Measurements from ENCODE around the gene FAM90A26.
"Not testable (repeated sequence)": the region's sequence is repeated elsewhere in the genome, so short reads cannot be mapped to it uniquely, and the experiment has no call there.

FAM90A26 gene

DNA sequence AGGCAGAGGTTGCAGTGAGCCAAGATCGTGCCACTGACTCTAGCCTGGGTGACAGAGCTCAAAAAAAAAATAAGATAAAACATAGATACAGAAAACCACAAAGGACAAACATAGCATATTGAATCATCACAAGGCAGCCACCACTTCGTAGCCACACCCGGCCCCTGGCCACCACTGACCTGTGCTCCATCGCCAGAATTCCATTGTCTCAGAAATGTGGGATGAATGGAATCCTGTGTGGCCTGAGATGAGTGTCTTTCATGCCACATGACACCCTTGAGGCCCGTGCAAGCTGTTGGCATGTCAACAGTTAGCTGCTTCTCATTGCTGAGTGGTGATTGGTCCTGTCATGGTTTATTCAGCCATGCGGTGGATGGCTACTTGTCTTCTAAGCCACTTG is 10.2 kb upstream of the FAM90A26 start:
- not testable (repeated sequence) for DNase-seq

DNA sequence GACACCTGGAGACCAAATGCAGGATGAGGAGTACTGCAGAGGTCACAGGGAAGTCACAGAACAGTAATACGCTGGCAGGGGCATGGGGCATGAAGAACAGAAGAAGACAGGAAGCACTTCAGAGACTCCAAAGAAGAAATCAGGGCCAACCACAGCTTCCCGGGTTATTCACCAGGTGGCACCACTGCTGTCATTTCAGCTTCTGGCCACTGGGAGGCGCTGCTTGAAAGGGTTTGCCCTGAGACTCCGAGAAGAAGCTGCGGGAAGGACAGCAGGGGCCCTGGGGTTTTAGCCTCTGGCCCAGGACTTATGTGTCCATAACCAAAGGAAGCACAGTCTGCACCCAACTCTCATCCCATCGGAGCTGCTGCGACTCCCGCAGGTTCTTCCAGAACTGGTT is 4.2 kb upstream of the FAM90A26 start:
- peak; percentile 6 for DNase-seq

DNA sequence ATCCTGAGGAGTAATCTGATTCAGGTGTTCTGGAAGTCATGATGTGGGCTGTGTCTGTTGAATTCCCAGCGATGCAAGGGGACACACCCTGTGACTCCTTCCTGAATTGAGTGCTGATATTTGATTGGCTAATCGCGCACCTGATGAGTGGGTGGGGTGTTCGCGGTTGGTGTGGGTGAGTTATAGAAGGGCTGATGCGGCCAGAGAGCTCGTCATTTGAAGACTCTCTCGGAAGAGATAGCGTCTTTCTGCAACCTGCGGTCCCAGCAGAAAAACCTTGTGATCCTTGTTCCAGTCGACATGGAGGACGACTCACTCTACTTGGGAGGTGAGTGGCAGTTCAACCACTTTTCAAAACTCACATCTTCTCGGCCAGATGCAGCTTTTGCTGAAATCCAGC is 40.1 kb downstream of the FAM90A26 start, which contains the start of gene USP17L10:
TSS of gene USP17L10 (plus strand) at position 301 of the 400 bp plus-strand sequence. CDS start at position 301, 0 bp downstream.
- not testable (repeated sequence) for DNase-seq

DNA sequence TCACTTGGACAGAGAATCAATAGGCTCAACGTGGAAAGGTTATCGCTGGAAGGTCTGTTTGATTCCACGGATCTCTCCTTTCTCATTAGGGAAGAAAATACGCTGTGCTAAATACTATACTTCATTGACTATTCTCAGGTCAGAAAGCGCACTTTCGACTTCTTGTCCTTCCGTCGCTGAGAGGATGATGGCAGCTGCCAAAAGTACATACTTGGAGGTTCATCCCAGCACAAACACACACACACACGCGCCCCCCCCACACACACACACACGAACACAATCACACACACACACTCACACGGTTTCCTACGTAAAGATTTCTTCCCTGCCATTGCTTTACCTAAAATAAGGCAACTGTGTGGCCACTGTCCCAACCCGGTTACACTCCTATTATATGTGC is 44.5 kb downstream of the FAM90A26 start:
- not testable (repeated sequence) for DNase-seq

DNA sequence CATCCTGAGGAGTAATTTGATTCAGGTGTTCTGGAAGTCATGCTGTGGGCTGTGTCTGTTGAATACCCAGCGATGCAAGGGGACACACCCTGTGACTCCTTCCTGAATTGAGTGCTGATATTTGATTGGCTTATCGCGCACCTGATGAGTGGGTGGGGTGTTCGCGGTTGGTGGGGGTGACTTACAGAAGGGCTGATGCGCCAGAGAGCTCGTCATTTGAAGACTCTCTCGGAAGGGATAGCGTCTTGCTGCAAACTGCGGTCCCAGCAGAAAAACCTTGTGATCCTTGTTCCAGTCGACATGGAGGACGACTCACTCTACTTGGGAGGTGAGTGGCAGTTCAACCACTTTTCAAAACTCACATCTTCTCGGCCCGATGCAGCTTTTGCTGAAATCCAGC is 44.9 kb downstream of the FAM90A26 start, which contains the start of gene USP17L11:
TSS of gene USP17L11 (plus strand) at position 301 of the 400 bp plus-strand sequence. CDS start at position 301, 0 bp downstream.
- DNase-seq: not testable (repeated sequence)

DNA sequence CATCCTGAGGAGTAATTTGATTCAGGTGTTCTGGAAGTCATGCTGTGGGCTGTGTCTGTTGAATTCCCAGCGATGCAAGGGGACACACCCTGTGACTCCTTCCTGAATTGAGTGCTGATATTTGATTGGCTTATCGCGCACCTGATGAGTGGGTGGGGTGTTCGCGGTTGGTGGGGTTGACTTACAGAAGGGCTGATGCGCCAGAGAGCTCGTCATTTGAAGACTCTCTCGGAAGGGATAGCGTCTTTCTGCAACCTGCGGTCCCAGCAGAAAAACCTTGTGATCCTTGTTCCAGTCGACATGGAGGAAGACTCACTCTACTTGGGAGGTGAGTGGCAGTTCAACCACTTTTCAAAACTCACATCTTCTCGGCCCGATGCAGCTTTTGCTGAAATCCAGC is 49.6 kb downstream of the FAM90A26 start, which contains the start of gene USP17L12:
TSS of gene USP17L12 (plus strand) at position 301 of the 400 bp plus-strand sequence. CDS start at position 301, 0 bp downstream.
- not testable (repeated sequence) for DNase-seq

DNA sequence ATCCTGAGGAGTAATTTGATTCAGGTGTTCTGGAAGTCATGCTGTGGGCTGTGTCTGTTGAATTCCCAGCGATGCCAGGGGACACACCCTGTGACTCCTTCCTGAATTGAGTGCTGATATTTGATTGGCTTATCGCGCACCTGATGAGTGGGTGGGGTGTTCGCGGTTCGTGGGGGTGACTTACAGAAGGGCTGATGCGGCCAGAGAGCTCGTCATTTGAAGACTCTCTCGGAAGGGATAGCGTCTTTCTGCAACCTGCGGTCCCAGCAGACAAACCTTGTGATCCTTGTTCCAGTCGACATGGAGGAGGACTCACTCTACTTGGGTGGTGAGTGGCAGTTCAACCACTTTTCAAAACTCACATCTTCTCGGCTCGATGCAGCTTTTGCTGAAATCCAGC is 54.4 kb downstream of the FAM90A26 start, which contains the start of gene USP17L13:
TSS of gene USP17L13 (plus strand) at position 301 of the 400 bp plus-strand sequence. CDS start at position 301, 0 bp downstream.
- DNase-seq: not testable (repeated sequence)

Measured in midbrain (tissue), 1 donor.